Gastroesophageal sphincter (tissue), 4 donors: ENCODE data around the gene TPD52L1. TPM values are rescaled to one million over a fixed set of nuclear protein-coding genes. Genes with fewer than 3 reads are reported as not detected.

ENCODE experiments used
- ATAC-seq: fragments of 150-250 bp; one replicate; pipeline ENCODE4 v1.9.1; 2016; ENCODE audit warnings: mild to moderate bottlenecking, moderate library complexity
- H3K27ac ChIP-seq, 4 donors: fragments of 200-600 bp; sonication (generic) in 3 of 4; 1 replicate in 3 of 4; 2 replicates in 1 of 4; pipeline ENCODE4 v1.5.1; 2016 to 2019
- H3K27me3 ChIP-seq: fragments of 200-600 bp; sonication (generic); one replicate; pipeline ENCODE4 v1.5.1; 2019
- H3K36me3 ChIP-seq, 2 donors: fragments of 200-600 bp; sonication (generic); one replicate each; pipeline ENCODE4 v1.5.1; 2019; ENCODE audit warnings: control low read depth in 1 of 2
- H3K4me1 ChIP-seq, 3 donors: fragments of 200-600 bp; sonication (generic); 1 replicate in 2 of 3; 2 replicates in 1 of 3; pipeline ENCODE4 v1.5.1; 2016 to 2019; ENCODE audit warnings: control low read depth in 2 of 3
- H3K4me3 ChIP-seq, 2 donors: fragments of 200-600 bp; sonication (generic); one replicate each; pipeline ENCODE4 v1.5.1; 2019; ENCODE audit warnings: mild to moderate bottlenecking in 1 of 2, moderate library complexity in 1 of 2
- H3K9me3 ChIP-seq, 3 donors: fragments of 200-600 bp; sonication (generic); one replicate each; pipeline ENCODE4 v1.5.1; 2017 to 2019; ENCODE audit warnings: control low read depth in 2 of 3
- EP300 ChIP-seq: sonication (generic); formaldehyde crosslinking; IDR thresholded peaks from one replicate; pipeline ENCODE4 v1.6.1; 2017; ENCODE audit warnings: antibody characterized with exemption, mild to moderate bottlenecking
- POLR2A ChIP-seq, 2 donors: fragments of 450-650 bp; IDR thresholded peaks; one replicate each; pipeline ENCODE4 v1.6.1; 2017; ENCODE audit warnings: antibody characterized with exemption in 2 of 2, mild to moderate bottlenecking in 2 of 2, moderate library complexity in 1 of 2
- POLR2AphosphoS5 ChIP-seq: sonication (generic); formaldehyde crosslinking; IDR thresholded peaks from one replicate; pipeline ENCODE4 v1.6.1; 2017; ENCODE audit warnings: antibody characterized with exemption
- WGBS, 2 donors: methylation state at CpG; one replicate each; pipeline ENCODE4 v1.1.5; 2018; ENCODE audit warnings: low coverage in 1 of 2; 5-methylcytosine and 5-hydroxymethylcytosine counted together
- total RNA-seq, 4 donors: library from RNA; depleted of rRNA; stranded (reverse); fragments of >200 nt; gene quantifications; one replicate each; pipeline ENCODE4 v1.1.0, GENCODE V29; 2016
- TF ChIP-seq, protein P1 (sequence below), 4 experiments: fragments of 200-600 bp in 2 of 4; fragments of 450-650 bp in 2 of 4; sonication (generic) in 1 of 4; IDR thresholded peaks; one replicate each; pipeline ENCODE4 v1.5.1; 2017 to 2019; ENCODE audit warnings: antibody characterized with exemption in 4 of 4, mild to moderate bottlenecking in 2 of 4, moderate library complexity in 2 of 4

Gene TPD52L1
- total RNA-seq, 4 donors from 2014 or later, result 11.2 to 59.7 (median 20.2) TPM

GRCh38 chr6:125264476-125264875, 110.9 kb downstream of the TPD52L1 start:
- no peak for ATAC-seq
- H3K4me1 ChIP-seq, result peaks cover 0 to 4% (median 0%) of the 10 kb centered on the region in 3 donors
- H3K27ac ChIP-seq, result no peak overlapping the region

DNA sequence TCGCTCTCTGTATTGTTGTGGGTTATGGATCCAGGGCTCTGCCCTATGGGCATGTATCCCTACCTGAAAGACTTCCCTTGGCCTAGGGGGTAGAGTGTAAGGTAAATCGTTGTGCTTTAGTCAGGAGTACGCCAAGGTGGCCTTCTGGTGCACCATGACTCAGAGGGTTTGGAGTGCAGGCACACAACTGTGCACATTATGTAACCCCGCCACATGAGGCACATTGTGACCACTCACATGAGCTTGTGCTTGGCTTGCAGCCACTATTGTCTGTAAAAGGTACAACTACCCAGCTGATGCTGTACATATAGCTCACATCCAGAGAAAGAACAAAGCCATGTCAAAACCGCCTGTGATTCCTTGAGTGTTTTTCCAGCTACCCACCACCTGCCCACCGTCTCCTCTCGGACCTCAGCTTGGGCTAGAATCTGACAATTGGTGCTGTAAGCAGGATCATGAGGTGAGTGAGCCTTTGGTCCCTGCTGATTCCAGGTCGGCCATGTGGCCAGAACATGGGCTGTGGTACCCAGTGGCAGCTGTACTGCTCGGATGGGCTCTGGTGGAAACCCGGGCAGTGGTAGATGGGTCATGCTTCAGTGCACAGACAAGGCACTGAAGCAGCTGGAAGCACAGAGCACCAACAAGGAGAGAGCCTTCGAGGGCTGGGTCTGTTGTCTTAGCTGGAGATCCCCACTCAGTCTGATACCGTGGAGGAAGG, 114.4 kb downstream of the TPD52L1 start:
- Histone ChIP-seq H3K4me1 (no peaks in the 10 kb centered on the region), H3K4me3 (no peak overlapping the region), H3K36me3 (peaks cover 0 to 26% of the 10 kb centered on the region in 2 donors), H3K9me3 (no peaks in the 10 kb centered on the region), H3K27ac (no peak overlapping the region), H3K27me3 (no peaks in the 10 kb centered on the region)
- TF ChIP-seq POLR2A (IDR thresholded peaks at IDR 0.05), result no peak
- no peak for TF ChIP-seq POLR2AphosphoS5
- TF ChIP-seq, protein P1, sequence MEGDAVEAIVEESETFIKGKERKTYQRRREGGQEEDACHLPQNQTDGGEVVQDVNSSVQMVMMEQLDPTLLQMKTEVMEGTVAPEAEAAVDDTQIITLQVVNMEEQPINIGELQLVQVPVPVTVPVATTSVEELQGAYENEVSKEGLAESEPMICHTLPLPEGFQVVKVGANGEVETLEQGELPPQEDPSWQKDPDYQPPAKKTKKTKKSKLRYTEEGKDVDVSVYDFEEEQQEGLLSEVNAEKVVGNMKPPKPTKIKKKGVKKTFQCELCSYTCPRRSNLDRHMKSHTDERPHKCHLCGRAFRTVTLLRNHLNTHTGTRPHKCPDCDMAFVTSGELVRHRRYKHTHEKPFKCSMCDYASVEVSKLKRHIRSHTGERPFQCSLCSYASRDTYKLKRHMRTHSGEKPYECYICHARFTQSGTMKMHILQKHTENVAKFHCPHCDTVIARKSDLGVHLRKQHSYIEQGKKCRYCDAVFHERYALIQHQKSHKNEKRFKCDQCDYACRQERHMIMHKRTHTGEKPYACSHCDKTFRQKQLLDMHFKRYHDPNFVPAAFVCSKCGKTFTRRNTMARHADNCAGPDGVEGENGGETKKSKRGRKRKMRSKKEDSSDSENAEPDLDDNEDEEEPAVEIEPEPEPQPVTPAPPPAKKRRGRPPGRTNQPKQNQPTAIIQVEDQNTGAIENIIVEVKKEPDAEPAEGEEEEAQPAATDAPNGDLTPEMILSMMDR (IDR thresholded peaks at IDR 0.05), result no peak
- TF ChIP-seq EP300, result no peak
- ATAC-seq, result no peak
- WGBS, 2 donors, result 87 to 94% methylated on average over 3 to 4 of the region's 12 CpGs

More at GRCh38 chr6:125264476-125264875, 110.9 kb downstream of the TPD52L1 start:
- WGBS, 2 donors, result 68 to 72% methylated on average over 4 of the region's 4 CpGs
- Histone ChIP-seq H3K36me3 (no peaks in the 10 kb centered on the region), H3K27me3 (no peaks in the 10 kb centered on the region), H3K9me3 (no peaks in the 10 kb centered on the region), H3K4me3 (no peak overlapping the region)
- TF ChIP-seq, protein P1 (IDR thresholded peaks at IDR 0.05), result no peak
- TF ChIP-seq POLR2A (IDR thresholded peaks at IDR 0.05), result no peak
- no peak for TF ChIP-seq POLR2AphosphoS5
- no peak for TF ChIP-seq EP300

DNA sequence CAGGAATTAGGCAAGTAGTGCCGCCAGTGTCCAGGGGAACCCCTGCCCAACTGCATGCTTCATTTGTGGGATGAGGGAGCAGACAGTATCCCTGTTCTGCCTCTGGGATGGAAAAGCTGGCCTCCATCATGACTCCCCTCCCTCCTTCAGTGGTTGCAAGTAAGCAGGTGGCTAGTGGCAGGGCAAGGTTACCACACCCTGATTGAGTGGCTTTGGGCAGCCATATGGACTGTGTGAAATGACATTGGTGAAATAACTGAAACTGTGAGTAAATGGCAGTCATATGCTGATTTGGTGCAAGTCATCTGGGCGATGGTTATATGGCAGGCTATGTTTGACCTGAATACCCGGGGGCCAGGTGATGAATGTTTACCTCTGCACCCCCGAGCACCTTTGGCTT, 115.2 kb downstream of the TPD52L1 start:
- Histone ChIP-seq H3K9me3 (no peaks in the 10 kb centered on the region), H3K27ac (no peak overlapping the region), H3K4me1 (no peaks in the 10 kb centered on the region), H3K36me3 (peaks cover 0 to 34% of the 10 kb centered on the region in 2 donors), H3K27me3 (no peaks in the 10 kb centered on the region), H3K4me3 (no peak overlapping the region)
- TF ChIP-seq, protein P1 (IDR thresholded peaks at IDR 0.05), result no peak
- TF ChIP-seq POLR2AphosphoS5, result no peak
- TF ChIP-seq POLR2A (IDR thresholded peaks at IDR 0.05), result no peak
- no peak for TF ChIP-seq EP300
- no CpG with 5 or more reads among the region's 4 CpGs for WGBS, 2 donors
- ATAC-seq, result no peak

DNA sequence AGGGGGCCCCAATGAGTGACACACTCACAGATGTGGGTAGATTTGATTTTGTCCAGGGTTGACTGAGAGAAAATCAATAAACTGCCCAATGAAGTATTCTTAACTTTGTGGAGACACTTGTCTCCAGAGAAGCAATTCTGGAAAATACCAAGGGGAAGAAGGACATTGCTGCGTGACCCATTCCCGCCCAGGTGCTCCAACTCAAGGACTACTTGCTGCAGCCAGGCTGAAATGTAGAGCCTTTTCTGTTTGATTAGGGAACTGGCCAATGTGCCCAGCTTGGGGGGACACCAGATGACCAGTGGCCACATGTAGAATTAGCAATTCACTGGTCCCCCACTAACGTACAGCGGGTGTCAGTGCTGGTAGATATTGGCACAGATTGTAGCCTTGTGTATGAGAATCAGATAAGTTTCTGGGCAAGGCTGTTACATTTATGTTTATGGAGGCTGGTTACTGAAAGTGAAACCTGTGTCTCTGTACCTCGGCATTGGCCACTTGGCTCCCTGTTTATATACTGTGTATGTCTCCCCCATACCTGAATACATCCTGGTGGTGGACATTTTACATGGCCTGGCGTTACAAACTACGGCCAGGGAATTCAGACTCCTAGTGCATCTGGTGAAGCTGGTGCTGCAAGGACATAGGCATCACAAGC, 115.9 kb downstream of the TPD52L1 start:
- Histone ChIP-seq H3K4me3 (no peak overlapping the region), H3K9me3 (no peaks in the 10 kb centered on the region), H3K27me3 (no peaks in the 10 kb centered on the region), H3K27ac (no peak overlapping the region), H3K36me3 (peaks cover 0 to 40% of the 10 kb centered on the region in 2 donors), H3K4me1 (no peaks in the 10 kb centered on the region)
- 93 to 94% methylated on average over 3 of the region's 7 CpGs for WGBS, 2 donors
- ATAC-seq, result no peak
- no peak for TF ChIP-seq POLR2AphosphoS5
- TF ChIP-seq, protein P1 (IDR thresholded peaks at IDR 0.05), result no peak

DNA sequence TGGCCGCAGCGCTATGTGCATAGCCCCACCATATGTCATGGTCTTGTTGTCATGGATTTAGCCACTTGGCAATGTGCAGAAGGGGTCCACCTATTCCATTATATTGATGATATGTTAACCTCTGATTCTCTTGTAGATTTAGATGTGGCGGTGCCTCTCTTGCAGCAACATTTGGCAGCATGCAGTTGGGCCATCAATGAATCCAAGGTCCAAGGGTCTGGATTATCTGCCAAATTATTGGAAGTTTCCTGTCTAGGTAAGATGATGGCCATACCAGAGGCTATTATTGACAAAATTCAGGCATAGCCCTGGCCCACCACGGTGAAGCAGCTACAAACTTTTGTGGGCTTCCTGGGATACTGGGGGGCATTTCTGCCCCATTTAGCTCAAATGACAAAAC, 116.8 kb downstream of the TPD52L1 start:
- peaks cover 0 to 47% of the 10 kb centered on the region in 2 donors for H3K36me3 ChIP-seq
- no peaks in the 10 kb centered on the region for H3K4me1 ChIP-seq
- no peak overlapping the region for H3K4me3 ChIP-seq
- H3K27me3 ChIP-seq, result no peaks in the 10 kb centered on the region
- no peaks in the 10 kb centered on the region for H3K9me3 ChIP-seq
- no peak for ATAC-seq
- TF ChIP-seq EP300 (no peak), POLR2A (IDR thresholded peaks at IDR 0.05) (no peak), POLR2AphosphoS5 (no peak)
- TF ChIP-seq, protein P1 (IDR thresholded peaks at IDR 0.05), result no peak
- 83 to 90% methylated on average over 1 to 3 of the region's 4 CpGs for WGBS, 2 donors
- H3K27ac ChIP-seq, result no peak overlapping the region
